ENCODE measurements around the gene NAT16.

The NAT16 gene

DNA sequence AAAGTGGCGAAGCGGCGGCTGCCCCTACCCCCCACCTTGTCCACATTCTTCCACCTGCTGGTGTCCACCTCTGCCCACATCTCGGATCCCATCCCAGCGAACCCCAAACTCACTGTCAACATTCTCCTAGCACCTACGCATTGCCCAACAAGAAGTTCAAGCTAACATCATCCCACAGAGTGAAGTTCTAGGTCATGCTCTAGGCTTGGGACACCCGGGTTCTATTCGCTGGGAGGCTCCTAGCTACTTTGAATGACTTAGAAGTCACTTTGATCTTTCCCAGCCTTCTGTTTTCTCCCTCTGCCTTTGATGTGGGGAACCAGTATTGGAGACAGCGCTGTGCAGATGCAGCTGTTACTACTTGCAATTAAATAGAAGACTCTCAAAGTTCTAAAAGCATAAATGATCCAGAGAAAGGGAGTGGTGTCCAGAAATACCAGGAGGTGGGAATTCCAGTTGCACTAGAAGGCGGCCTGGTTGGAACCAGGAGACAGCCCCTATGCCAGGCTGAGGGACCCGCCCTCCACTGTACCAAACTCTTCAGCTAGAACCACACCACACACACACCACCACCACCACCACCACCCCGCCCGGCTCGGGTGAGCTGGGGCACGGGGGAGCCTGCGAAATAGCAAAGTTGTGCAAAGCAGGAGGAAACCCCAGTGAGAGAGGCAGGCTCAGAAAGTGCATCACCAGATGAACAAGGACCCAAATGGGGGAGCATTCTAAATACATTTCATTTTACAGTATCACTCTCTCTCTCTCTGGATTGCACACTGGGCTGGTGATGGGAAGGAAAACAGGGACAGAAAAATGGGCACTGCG lies 9.3 kb downstream of the NAT16 start:
- FAIRE-seq: no peak

DNA sequence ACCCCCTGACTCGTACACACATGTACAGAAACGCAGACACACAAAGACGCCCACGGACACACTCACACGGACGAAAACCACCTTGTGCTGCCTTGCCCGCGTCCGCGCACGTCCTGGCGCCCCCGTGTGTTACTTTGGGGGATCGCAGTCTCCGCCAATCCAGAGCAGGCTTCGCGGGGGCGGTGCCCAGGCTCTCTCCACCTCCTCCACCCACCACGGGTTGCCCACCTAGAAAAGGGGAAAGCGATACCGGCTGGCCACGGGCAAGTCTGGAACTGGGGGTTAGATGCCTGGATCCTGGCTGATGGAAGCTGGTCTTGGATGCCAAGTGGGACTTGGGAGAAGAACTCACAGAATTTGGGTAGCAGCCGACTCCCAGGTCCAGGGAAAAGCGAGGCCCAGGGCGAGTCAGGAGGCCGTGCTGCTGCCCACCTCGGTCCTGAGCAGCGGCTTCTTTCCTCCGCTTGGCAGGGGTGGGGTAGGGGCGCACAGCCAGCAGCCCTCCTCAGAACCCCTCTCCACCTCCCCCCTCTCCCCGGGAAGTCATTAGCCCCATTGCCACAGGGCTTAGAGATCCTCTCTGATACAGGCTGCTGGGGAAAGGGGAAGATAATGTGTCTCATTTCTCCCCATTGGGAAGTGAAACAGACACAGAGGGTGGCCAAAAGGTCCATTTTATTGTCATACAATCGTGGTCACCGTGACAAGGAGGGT lies 10.1 kb downstream of the NAT16 start:
- no peak for FAIRE-seq

DNA sequence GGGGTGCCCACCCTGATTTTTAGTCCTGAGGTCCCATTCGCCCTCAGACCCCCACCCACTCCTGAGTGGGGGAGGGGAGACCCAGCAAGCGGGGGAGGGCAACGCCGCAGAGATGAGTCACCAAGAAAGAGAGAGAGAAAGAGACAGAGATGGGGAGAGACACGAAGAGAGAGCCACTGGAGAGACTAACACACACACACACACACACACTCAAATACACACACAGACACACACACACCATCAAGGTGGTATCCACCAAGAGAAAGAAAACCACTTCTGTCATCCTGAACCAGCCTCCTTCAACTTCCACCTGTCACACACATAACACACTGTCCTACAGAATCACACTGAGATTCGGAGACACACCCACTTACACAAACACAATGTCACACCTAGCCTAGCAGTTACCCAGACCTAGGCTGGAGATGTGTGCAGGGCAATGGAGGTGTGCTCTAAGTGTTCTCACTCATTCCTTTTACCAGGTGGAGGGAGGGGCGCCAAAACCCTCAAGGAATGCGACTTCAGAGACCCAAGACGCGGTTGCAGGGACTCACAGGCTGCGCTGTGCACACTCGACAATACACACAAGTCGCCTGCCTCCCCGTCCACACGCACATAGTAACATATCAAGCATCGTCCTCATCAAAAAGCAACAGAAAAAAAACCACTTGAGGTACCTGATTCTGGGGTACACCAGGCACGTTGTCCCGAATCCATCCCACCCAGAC lies 10.8 kb downstream of the NAT16 start:
- no peak for FAIRE-seq

DNA sequence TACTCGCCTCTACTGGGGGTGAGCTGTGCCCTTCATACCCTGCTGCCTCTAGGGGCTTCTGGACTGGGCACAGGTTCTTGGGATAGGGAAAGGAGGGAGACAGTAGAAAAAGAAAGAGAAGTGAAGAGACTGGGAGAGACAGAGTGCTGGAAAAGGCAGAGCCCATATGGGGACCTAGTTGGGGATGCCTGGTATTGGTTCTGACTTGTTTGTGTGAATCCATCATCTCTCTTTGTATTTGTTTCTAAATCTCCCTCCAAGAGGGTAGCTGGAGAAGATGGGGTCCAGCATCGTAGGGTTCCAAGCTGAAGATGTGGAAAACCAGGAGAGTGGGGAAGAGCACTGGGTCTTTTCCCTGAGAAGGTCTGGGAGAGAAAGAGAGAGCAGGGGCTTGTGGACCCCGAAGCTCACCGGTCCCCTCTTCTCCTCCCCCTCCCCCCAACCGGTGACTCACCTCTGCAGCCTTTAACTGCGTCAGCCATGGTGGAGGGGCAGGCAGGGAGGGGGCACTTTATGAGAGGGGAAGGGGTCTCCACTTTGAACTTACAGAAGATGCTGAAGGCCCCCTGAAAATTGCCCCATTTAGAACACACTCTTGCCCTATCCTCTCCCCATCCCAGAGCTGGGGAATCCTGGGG lies 11.6 kb downstream of the NAT16 start:
- no peak for FAIRE-seq

DNA sequence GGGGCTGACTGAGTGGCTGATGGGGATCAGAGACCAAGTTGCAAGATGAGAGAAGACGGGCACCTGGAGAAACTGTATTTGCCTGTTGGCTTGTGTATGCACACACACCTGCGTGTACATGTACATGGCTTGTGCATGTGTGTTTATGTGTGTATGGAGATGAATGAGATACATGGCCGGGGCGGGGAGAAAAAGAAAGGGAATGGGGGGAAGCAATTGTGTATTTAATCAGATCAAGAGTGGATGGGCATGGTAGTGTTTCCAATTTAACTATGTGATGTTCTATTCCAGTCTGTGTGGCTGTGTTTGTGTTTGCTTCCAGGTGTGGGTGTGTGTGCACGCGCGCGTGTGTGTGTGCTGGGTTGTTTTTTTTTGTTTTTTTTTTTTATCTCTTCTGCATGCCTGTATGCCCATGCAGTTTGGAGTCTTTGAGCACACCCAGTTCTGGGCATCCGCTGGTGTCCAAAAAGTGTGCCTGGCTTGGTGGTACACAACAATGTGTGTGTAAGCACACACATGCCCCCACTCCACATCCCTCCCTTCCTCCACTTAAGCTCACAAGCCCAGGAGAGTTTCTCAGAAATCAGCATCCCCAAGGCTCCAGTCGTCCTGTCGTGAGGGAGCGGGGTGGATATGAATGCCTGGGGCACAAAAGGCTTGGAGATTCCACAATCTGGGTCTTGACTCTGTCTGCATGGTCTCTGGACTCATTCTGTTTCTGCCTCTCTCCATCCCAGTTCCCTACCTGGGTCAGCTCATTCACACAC lies 12.3 kb downstream of the NAT16 start:
- FAIRE-seq: no peak

DNA sequence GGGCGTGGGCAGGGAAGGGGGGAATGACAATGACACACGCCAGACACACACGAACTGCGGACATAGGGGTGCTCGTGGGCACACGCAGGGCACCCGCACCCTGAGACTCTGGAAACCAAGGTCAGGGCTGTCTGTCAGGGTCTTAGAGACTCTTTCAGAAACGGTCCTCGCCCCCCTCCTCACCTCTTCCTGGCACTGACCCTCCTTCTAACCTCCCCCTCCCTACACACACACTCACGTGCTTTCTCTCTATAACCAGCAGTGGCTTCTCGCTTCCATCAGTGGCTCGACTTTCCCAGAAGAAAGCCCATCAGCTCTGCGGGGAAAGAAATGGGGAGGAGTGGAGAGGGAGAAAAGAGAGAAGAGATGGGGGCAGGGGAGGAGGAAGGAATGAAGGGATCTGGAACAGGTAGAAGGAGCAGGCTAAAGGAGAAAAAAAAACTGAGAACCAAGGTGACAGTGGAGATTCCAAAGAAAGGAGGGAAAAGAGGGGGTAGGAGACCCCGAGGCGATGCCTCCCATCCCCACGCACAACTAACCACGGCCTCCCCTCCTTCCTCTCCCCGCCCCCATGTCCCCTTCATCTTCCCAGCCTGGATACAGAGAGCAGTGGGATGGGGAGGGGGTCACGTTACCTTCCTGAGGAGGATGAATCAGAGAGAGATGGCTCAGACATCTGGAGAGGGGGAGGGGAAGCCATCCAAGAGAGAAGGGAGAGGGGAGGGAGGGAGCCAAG lies 13.0 kb downstream of the NAT16 start:
- no peak for FAIRE-seq

DNA sequence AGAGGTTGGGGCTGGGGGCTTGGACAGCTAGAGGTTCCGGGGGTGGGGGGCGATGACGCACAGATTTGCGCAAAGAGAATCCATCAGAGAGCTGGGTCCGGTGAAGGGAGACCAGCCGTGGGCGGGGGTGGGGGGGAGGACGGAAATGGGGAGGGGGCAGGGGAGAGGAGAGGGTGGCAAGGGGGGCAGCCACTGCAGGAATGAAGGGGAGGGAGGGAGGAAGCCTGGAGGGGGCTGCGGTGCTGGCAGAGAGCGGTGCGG lies 13.5 kb downstream of the NAT16 start:
- FAIRE-seq: no peak

DNA sequence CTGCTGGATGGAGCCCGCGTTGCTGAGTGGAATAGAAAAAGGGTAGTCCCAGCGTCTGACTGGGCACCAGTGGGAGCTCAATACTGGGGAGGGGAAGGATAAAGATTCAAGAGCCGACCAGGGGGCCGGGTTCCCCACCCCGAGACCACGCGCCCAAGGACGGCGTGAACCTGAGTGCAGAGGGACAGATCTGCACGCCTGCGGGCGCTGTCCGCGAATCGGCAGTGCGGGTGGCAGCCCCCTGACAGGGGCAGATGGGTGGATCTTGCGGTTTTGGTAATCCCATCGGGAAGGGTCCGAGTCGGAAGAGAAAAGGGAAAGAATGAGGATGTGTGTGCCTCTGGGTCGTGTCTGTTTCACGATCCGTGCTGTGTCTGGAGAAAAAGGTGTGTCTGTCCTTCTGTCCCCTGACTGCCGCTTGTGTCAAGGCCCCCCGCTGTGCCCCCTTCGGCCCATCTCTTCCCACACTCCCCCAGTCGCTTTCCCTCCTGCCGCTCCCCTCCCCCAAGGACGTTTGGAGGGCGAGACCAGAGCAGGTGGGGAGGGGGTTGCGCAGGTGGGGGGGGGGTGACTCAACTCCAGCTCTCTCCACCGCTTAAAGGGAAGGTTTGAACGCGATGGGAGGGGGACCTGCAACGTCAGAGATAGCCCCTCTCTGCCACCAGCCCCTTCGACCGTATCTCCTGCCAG lies 14.0 kb downstream of the NAT16 start:
- no peak for FAIRE-seq

DNA sequence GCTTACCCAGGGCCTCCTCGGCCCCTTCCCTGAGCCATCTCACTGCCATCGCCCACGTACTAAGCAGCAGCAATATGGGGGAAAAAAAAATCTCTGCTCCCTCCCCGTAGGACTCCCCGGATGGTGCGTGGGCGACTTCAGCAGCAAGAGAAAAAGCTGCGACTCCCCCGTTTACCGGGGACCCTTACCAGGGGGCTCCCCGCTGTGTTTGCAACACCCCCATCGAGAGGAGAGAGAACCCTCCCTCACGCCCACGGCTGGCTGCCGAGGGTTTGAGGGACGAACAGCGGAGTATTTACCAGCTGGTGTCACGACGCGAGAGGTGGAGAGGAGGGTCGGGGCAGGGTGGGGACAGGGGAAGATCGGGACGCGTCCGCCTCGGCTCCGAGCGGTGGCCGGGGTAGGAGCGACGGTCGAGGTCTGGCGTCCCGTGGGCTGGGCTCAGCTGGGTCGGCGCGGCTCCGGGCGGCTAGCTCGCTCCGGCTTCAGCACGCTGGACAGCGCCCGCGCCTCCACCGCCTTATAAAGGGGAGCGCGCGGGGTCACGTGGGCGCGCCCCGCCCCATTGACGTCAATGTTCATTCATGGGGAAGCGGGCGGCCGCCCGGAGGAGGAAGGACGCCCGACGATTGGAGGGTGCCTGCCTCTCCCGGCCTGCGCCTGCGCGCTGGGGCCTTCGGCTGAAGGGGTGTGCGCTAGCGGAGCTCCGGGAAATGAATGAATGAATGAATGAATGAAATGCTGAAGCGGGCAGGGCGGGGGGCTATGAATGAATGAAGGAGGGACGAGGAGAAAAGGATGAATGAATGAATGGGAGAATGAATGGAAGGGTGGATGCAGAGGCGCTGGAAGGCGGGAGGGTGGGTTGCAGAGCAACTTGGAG lies 14.8 kb downstream of the NAT16 start, which contains the start of gene VGF:
TSS of gene VGF (minus strand) at position 495 of the 883 bp plus-strand sequence. CDS start 726 bp downstream, outside the sequence.
- no peak for FAIRE-seq

DNA sequence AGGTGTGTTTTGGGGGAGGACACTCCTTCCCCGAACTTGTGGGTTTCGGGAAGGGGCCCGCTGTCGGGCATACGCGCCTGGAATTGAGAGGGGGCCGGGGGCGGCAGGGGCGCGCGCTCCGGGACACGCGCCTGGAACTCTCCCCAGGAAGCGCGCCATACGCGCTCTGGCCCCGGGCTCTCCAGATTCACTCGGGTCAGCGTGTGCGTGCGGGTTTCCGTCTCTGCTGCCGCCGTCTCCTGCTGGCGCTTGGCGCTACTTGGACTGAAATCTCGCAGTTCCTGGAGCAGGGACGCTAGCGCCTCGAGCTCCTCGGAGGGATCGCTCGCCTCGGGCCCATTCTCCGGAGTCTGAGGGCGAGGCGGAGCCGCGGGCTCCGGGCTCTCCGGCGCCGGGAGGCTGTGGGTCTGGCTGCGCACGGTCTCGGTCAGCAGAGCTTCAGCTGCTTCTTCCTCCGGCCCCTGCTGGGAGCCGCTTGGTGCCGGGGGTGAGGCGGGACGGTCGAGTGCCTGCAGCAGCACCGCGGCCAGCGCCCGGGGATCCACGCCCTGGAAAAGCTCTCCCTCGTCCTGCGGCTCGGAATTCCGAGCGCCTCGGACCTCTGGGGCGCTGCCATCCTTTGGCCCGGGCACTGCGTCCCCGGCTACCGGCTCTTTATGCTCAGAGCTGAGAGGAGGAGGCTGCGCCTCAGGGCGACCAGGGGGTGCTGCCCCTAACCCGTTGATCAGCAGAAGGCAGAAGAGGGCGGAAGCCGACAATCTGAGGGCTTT lies 15.8 kb downstream of the NAT16 start:
- no peak for FAIRE-seq

DNA sequence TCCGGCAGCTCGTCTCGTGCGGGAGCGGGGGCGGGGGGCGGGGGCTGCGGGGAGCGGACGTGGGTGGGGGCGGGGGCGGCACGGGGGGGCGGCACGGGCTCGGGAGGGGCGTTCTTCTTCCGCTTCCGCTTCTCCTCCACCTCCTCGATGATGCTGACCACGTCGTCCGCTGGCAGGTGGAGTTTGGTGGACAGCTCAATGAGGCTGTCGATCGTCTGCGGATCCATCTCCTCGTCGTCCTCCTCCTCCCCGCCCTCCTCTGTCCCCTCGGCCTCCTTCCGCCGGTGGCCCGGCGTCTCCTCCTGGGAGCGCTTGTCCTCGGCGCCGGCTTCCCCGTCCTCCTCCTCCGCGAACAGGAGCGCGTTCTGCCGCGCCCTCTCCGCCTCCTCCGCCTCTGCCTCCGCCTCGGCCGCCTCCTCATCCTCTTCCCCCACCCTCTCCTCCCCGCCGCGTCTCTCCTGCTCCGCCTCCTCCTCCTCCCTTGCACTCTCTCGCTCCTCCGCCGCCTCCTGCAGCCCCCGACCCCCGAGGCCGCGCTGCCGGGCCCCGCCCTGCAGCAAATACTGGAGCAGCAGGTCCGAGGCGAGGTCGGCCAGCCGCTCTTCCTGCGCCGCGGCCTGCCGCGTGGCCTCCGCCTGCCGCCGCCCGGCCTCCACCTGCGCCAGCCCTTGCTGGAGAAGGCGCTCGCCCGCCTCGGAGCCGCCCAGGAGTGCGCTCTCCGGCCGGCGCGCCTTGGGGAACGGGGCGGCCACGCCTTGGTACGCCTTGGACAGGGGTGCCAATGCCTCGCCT lies 16.6 kb downstream of the NAT16 start:
- no peak for FAIRE-seq

DNA sequence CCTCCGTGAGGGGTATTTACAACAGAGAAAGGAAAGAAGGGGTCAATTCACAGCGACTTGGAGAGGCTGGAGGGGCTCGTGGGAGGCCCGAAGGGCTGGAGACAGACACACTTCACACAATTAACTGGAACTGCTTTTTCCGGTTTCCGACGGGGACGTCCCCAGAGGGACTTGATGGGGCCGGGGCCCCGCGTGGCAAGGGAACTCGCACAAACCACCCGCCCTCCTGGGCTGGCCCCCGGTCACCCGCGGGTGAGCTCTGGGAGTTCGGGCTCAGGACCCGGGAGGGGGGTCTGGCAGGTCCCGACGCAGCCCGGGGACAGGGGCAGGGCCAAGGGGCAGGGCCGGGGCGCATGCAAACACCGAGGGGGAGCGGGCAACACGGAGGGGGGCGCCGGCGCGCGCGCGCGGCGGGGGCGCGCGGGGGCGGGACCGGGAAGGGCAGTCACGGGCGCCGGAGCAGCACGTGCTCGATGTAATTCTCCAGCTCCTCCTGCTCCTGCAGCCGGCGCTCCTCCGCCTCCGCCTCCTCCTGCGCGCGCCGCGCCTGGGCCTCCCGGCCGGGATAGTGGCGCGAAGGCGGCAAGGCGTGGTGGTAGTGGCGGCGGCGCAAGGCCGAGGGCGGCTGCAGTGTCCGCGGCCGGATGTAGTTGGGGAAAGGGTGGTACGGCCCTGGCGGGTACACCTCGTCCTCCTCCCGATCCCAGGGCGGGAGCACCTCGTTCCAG lies 17.4 kb downstream of the NAT16 start:
- FAIRE-seq: no peak

DNA sequence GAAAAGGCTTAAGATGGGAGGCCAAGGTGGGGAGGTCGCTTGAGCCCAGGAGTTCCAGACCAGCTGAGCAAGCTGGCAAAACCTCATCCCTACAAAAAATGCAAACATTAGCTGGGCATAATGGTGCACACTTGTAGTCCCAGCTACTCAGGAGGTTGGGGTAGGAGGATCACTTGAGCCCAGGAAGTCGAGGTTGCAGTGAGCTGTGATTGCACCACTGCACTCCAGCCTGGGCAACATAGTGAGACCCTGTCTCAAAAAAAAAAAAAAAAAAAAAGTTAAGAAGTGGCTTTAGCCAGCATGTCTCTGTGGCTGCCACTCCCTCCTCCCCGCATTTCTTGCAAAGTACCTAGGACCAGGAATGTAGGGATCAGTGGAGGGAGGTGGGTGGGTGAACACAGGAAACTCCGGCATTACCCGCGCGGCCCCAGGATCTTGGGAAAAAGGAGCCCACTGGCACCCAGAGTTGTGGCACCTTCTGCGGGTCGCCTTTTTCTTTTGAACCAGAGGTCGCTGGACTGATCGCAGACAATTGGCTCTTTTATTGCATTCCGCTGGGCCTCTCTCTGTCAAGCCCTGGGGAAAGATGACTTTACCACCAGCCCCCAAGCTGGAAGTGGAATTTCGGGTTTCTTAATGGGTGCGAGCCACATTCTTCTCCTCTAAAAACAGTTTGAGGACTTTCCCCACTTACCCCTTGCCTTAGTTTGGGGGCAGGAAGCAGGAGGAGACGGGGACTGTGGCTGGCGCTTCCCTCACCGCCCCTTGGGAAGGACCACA lies 18.2 kb downstream of the NAT16 start:
- no peak for FAIRE-seq

DNA sequence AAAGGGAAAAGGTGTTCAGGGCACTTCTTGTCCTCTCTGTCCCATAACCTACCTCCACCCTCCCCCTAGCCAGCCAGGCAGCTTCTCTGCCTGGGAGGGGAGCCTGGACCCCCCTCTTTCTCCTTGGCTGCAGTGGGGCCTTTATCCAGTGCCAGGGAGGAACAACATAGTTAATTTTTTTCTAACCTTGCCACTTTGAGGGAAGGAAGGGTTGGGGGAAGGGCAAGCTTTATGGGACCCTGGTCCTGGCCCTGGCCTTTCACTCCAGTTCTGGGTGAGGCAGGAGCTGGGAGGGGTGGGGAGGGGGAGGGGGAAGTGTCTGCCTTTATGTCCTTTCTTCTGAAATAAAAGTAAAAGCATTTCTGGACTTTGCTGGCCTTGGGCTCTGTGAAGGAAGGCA lies 19.2 kb downstream of the NAT16 start:
- no peak for FAIRE-seq

DNA sequence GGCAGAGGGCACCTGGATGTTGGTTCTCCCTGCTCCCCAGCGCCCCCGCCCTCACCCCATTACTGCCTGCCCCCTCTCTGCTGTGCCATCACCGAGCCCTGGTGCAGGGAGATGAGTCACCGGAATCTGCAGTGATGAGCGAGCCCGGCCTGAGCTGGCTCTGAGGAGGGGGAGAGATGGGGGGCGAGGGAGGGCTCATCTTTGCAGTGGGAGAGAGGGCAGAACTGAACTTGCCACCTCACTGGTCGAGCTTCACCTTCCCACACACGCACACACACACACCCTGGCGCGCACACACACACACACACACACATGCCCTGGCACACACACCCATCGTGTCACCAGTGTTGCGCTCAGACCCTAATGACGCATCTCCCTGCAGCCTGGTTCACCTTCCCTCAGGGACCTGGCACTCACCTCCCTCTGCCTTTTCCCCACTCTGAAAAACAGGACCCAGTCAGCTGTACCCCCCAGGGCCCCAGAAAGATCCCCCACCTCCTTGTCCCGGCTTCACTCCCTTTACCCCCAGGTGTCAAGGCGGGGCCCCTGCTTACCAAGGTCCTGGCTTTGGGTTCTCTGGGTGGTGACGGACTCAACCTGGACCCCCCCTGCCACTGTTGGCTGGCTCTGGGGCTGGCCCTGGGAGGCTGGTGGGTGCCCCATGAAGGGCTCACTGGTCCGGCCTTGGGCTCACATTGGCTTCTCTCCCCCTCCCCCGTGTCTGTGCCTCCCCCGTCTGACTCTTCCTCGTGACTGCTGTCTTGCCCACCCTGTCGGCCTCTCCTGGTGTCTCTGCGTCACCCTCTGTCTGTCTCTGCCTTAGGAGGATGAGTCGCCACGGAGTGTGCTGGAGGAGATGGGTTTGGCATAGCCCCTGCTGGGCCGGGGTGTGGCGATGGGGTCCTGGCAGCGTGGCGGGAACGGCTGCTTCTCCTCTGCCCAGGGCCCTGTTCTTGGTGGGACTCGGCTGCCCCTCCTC lies 20.1 kb downstream of the NAT16 start:
- FAIRE-seq: no peak
